Parathyroid adenoma (tissue), 2 donors: Measurements from ENCODE around the gene TBC1D8.

Source experiments
- H2AFZ ChIP-seq: fragments of 300-600 bp; sonication (generic); one replicate; pipeline ENCODE4 v1.7.0; 2017; ENCODE audit warnings: antibody characterized with exemption, mild to moderate bottlenecking
- H3K27ac ChIP-seq: fragments of 300-600 bp; sonication (generic); one replicate; pipeline ENCODE4 v1.7.0; 2017
- H3K27me3 ChIP-seq: fragments of 300-600 bp; sonication (generic); one replicate; pipeline ENCODE4 v1.7.0; 2017; ENCODE audit warnings: low read length; ENCODE audit not compliant: control insufficient read depth, insufficient read depth
- H3K36me3 ChIP-seq: fragments of 300-600 bp; sonication (generic); one replicate; pipeline ENCODE4 v1.7.0; 2017; ENCODE audit warnings: low read length; ENCODE audit not compliant: control insufficient read depth, insufficient read depth
- H3K4me1 ChIP-seq: fragments of 300-600 bp; sonication (generic); one replicate; pipeline ENCODE4 v1.7.0; 2017; ENCODE audit warnings: control low read depth
- H3K4me2 ChIP-seq: fragments of 300-600 bp; sonication (generic); one replicate; pipeline ENCODE4 v1.7.0; 2017; ENCODE audit warnings: low read length
- H3K4me3 ChIP-seq: fragments of 300-600 bp; sonication (generic); one replicate; pipeline ENCODE4 v1.7.0; 2017; ENCODE audit warnings: low read depth, low read length
- H3K79me2 ChIP-seq: fragments of 300-600 bp; sonication (generic); one replicate; pipeline ENCODE4 v1.7.0; 2017; ENCODE audit warnings: control low read depth
- H3K9ac ChIP-seq: fragments of 300-600 bp; sonication (generic); one replicate; pipeline ENCODE4 v1.7.0; 2017; ENCODE audit warnings: mild to moderate bottlenecking
- H3K9me3 ChIP-seq: fragments of 300-600 bp; sonication (generic); one replicate; pipeline ENCODE4 v1.7.0; 2017; ENCODE audit warnings: low read length; ENCODE audit not compliant: control insufficient read depth
- TF ChIP-seq, protein P1 (sequence below): fragments of 300-600 bp; sonication (generic); IDR thresholded peaks from one replicate; pipeline ENCODE4 v1.7.0; 2017; ENCODE audit warnings: antibody characterized with exemption, mild to moderate bottlenecking
- donor health status: primary hyperparathyroidism.

Gene TBC1D8

GRCh38 chr2:101064125-101064502, 87.1 kb downstream of the TBC1D8 start:
- TF ChIP-seq, protein P1, sequence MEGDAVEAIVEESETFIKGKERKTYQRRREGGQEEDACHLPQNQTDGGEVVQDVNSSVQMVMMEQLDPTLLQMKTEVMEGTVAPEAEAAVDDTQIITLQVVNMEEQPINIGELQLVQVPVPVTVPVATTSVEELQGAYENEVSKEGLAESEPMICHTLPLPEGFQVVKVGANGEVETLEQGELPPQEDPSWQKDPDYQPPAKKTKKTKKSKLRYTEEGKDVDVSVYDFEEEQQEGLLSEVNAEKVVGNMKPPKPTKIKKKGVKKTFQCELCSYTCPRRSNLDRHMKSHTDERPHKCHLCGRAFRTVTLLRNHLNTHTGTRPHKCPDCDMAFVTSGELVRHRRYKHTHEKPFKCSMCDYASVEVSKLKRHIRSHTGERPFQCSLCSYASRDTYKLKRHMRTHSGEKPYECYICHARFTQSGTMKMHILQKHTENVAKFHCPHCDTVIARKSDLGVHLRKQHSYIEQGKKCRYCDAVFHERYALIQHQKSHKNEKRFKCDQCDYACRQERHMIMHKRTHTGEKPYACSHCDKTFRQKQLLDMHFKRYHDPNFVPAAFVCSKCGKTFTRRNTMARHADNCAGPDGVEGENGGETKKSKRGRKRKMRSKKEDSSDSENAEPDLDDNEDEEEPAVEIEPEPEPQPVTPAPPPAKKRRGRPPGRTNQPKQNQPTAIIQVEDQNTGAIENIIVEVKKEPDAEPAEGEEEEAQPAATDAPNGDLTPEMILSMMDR: no peak
- no peak overlapping the region for H3K4me2 ChIP-seq
- H2AFZ ChIP-seq: no peak overlapping the region
- H3K27me3 ChIP-seq: no peaks in the 10 kb centered on the region
- H3K4me1 ChIP-seq: peaks cover 4% of the 10 kb centered on the region
- H3K36me3 ChIP-seq: no peaks in the 10 kb centered on the region
- H3K9ac ChIP-seq: no peak overlapping the region
- H3K4me3 ChIP-seq: no peak overlapping the region
- H3K79me2 ChIP-seq: no peaks in the 10 kb centered on the region
- H3K9me3 ChIP-seq: no peaks in the 10 kb centered on the region
- no peak overlapping the region for H3K27ac ChIP-seq

GRCh38 chr2:101063352-101064124, 87.6 kb downstream of the TBC1D8 start:
- H3K4me3 ChIP-seq: no peak overlapping the region
- no peak overlapping the region for H3K4me2 ChIP-seq
- H3K4me1 ChIP-seq: peaks cover 4% of the 10 kb centered on the region
- no peak overlapping the region for H3K27ac ChIP-seq
- TF ChIP-seq, protein P1: no peak
- H2AFZ ChIP-seq: no peak overlapping the region
- no peaks in the 10 kb centered on the region for H3K79me2 ChIP-seq
- no peak overlapping the region for H3K9ac ChIP-seq
- H3K9me3 ChIP-seq: no peaks in the 10 kb centered on the region
- no peaks in the 10 kb centered on the region for H3K36me3 ChIP-seq
- no peaks in the 10 kb centered on the region for H3K27me3 ChIP-seq

- Histone ChIP-seq H3K4me2 (no peak overlapping the region), H3K4me3 (no peak overlapping the region), H2AFZ (no peak overlapping the region), H3K9ac (no peak overlapping the region), H3K36me3 (no peaks in the 10 kb centered on the region), H3K27ac (no peak overlapping the region), H3K79me2 (no peaks in the 10 kb centered on the region), H3K27me3 (no peaks in the 10 kb centered on the region), H3K4me1 (no peaks in the 10 kb centered on the region), H3K9me3 (no peaks in the 10 kb centered on the region)
- TF ChIP-seq, protein P1: no peak
Observed at GRCh38 chr2:101058386-101058785, 92.8 kb downstream of the TBC1D8 start.

DNA sequence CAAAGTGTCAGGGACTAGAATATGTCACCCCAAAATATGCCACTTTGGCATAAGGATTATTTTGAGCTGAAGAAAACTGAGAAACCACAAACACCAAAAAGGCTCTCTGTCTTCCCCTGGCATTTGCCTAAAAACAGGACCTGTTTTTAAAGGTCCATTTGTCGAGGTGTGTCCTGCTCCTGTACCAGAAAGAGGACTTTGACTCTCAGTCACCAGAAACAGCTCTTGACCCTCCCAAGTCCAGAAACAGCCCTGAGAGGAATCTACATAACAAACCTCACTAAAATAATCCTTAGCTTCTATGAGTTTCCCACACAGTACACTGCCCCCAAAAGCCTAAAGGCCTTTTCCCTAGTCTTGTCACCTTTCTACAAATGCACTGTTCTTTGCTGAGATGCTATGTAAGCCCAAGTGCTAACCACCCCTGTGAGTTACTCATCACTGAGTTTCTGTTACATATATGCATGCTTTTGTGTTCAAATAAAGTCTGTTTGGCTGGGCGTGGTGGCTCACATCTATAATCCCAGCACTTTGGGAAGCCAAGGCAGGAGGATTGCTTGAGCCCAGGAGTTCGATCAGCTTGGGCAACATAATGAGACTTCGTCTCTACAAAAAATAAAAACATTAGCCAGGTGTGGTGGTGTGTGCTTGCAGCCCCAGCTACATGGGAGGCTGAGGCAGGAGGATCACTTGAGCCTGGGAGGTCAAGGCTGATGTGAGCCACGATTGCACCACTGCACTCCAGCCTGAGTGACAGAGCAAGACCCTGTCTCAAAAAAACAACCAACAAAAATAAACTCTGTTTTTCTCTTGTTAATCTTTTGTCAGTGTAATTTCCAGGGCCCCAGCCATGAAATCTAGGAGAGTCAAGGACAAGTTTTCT, 93.9 kb downstream of the TBC1D8 start:
- no peak overlapping the region for H3K4me3 ChIP-seq
- H3K27me3 ChIP-seq: no peaks in the 10 kb centered on the region
- H3K9me3 ChIP-seq: no peaks in the 10 kb centered on the region
- no peak overlapping the region for H3K4me2 ChIP-seq
- no peak overlapping the region for H2AFZ ChIP-seq
- no peaks in the 10 kb centered on the region for H3K4me1 ChIP-seq
- H3K9ac ChIP-seq: no peak overlapping the region
- TF ChIP-seq, protein P1: no peak
- no peaks in the 10 kb centered on the region for H3K79me2 ChIP-seq
- no peaks in the 10 kb centered on the region for H3K36me3 ChIP-seq
- H3K27ac ChIP-seq: no peak overlapping the region
